Measurements from ENCODE around the gene AP4B1.

- TF ChIP-seq CTCF (IDR thresholded peaks at IDR 0.05), result no peak
- no peak for TF ChIP-seq POLR2A (IDR thresholded peaks at IDR 0.05)
These were observed 11.3 kb downstream of the AP4B1 start for GRCh38 chr1:113893267-113893666.
